HG03558 (cell line): ENCODE measurements around the gene ZNF808.
A peak's percentile ranks its signal among the peaks of the same experiment; 100 is the strongest.
"Not testable (repeated sequence)": the region's sequence is repeated elsewhere in the genome, so short reads cannot be mapped to it uniquely, and the experiment has no call there.

Source experiments
- ATAC-seq: cut with Tn5 transposase; IDR thresholded peaks from one replicate; pipeline ENCODE4 v1.9.1; 2021; ENCODE audit warnings: moderate number of reproducible peaks; ENCODE audit not compliant: unreplicated experiment; ENCODE audit errors: extremely low read depth

ZNF808 gene

DNA sequence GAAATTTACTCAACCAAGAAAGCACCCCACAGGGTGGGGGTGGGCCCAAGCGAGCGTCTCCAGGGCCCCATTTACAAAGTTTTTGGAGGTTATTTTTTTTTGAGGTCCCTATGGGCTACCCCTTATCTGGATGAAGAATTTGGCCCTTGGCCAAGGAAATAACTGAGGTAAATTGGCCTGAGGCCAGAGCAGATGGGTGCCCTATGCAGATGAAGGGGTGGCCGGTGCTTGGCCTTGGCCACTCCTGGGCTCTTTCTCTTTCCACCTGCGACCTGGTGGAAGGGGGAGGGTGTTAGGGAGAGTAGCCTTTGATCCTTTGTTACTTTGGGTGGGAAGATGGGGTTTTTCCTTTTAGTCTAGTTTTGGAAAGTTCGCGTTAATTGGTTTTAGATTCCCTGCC lies 58.1 kb downstream of the ZNF808 start:
- no peak for ATAC-seq

DNA sequence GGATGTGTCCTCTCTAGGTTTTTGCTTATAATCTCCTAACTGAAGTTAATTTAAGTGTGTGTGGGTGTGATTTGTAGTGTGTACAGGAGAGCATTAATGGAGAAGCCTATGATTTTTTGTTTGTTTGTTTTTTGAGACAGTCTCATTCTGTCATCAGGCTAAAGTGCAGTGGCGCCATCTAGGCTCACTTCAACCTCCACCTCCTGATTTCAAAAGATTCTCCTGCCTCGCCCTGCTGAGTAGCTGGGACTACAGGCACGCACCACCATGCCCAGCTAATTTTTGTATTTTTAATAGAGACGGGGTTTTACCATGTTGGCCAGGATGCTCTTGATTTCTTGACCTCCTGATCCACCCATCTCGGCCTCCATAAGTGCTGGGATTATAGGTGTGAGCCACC lies 63.3 kb downstream of the ZNF808 start:
- ATAC-seq = no peak

DNA sequence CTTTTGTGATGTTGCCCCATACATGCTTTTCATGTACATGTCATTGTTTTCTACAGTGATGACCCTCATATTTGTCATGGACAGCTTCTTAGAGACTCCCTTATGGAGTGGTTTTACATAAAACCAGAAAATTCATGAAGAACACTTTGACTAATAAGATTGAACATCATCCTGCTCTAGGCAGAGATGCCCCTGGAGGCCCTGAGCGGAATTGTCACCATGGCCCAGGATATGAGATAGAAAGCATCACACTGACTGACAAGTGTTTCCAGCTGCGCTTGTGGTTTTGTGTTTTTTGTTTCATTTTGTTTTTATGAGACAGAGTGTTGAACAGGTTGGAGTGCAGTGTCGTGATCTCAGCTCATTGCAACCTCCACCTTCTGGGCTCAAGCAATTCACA lies 64.8 kb downstream of the ZNF808 start:
- ATAC-seq = no peak

DNA sequence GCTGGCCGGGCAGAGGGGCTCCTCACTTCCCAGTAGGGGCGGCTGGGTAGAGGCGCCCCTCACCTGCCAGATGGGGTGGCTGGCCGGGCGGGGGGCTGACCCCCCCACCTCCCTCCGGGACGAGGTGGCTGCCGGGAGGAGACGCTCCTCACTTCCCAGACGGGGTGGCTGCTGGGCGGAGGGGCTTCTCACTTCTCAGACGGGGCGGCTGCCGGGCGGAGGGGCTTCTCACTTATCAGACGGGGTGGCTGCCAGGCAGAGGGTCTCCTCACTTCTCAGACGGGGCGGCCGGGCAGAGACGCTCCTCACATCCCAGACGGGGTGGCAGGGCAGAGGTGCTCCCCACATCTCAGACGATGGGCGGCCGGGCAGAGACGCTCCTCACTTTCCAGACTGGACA lies 66.0 kb downstream of the ZNF808 start:
- ATAC-seq = not testable (repeated sequence)

DNA sequence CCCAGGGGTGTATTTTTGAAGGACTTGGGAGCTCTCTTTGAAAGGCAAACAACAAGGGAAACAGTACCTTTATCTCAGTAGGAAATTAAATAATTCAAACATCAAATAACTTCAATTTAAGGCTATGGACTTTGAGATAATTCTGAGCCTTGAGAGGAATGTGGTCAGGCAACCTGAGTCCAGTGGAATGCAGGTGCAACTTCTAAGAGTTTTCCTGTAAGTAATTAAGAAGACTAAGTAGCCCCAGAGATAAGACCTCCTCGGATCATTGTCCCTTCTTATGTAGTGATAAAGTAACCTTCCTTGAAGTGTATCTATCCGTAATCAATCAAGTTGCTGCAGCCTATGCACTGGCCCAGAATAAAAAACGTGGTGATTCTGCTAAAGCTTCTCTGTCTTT lies 71.8 kb downstream of the ZNF808 start:
- no peak for ATAC-seq

DNA sequence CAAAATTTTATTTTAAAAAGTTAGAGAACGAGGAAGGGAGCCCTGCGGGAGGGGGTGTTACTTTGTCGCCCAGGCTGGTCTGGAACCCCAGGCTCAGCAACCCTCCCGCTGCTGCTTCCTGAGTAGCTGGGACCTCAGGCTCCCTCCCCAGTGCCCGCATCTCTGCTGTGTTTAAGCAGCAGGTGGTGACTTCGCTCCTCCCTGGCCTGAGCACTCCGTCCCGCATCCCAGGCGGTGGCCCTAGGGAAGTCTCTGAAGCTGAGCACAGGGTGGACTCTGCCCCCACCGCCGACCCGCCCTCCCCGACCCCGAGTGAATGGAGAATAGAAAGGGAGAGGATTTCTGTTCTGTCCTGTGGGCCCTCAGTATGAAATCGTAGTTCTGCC lies 73.2 kb downstream of the ZNF808 start:
- ATAC-seq = no peak

DNA sequence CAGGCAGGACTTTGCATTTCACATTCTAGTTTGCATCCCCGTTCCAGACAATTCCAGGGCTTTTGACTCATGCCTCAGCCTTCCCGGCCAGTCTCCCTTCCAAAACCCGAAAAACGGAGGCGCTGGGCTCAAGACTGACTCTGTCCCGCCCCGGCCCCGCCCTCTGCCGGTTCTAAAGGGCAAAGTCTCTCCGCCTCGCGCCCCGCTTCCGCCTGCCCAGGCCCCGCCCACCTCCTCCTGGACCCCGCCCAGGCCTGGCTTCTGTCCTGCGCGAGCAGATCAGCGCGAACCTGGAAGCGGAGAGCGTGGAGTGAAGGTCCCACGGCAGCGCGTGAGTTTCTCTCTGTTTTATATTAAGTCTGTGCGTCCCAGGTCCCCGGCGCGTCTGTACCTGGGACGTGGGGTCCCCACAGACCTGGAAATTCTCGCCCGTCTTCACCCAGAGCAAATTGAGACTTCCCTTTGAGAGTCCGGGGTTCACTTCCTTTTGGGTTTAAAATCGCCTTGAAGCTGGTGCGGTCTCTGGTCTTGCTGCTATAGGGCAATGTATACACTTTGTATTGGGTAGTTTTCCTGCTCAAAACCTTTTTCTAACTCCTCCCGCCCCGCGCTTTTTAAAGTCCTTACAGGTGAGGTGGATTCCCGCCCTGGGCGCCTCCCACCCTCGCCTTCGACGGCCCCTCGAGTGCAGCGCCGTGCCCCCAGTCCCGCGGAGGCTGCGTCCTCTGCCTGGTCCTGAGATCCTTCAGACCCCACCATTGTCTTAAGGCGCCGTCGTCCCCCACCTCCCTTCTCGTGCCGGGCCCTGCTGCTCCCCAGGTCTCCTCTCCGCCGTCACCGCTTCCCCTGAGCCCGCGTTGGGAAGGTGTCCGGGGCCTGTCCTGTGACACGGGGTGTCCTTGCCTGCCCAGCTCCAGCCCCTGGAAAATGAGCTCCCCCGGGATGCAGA lies 73.8 kb downstream of the ZNF808 start:
- peak; percentile 71 for ATAC-seq

DNA sequence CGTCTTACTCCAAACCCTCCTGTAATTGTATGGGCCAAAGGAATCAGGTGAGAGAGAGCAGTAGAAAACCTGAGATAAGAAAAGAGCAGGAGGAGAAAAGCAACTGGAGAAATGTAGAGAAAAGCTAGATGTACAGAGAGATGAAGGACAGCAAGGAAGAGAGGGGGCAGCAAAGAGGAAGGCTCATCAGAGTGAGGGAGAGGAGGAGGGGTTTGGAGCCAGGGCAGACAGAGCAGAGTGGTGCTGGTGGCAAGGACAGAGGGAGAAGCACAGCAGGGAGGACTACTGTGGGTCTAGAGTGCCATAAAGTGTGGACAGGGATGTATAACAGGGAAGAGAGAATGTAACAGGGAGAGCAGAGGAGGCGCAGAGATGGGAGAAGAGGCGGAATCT lies 74.5 kb downstream of the ZNF808 start:
- not testable (repeated sequence) for ATAC-seq

DNA sequence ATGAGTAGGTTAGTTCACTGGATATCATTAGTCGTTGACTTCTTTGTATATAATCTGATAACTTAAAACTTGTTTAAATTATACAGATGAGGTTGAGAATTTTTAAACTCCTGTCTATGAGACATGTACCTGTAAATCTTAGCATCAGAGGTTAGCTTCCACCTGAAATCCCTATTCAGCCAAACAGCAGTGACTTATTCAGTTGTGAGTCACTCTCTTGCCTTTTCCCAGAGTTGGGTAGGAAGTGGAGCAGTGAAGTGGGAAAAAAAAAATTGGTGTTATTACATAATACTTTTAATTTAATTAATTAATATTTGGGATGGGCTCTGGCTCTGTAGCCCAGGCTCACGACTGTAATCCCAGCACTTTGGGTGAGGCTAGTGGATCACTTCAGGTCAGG lies 75.5 kb downstream of the ZNF808 start:
- ATAC-seq = no peak

DNA sequence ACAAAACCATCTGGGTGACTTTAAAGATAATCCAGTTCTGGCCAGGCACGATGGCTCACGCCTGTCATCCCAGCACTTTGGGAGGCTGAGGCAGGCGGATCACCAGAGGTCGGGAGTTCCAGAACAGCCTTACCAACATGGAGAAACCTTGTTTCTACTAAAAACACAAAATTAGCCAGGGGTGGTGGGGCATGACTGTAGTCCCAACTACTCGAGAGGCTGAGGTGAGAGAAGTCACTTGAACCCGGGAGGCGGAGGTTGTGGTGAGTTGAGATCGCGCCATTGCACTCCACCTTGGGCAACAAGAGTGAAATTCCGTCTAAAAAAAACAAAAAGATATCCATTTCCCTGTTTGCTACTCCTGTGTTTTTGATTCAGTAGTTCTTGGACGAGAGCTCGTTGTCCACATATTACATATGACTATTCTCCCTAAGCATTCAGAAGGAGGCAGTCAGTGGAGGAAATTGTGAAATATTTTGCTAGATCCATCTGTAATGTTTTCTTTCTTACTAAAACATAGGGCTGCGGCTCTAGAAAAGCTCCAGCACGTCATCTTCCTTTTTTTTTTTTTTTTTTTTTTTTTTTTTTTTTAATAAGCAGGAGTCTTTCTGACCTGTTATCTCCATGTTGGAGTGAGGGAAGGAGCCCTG lies 76.2 kb downstream of the ZNF808 start:
- no peak for ATAC-seq
